Measurements from ENCODE around the gene ATOSA.

ATOSA gene

DNA sequence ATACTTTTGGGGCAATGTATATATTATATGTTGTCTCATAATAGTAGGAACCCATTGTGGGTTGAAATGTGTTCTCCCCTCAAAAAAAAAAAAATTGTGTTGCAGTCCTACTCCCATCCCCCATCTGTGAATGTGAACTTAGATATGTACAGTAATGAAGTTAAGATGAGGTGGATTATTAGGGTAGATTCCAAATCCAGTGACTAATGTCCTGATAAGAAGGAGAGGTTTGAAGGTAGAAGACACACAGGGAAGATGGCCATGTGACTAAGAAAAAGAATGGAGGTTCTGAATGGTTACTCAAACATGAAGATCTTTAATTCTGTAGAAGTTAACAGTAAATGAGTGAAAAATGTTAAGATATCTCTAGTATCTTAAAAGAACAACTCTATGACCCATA is 3.0 kb upstream of the ATOSA start:
- no peak for DNase-seq (ENCODE audit: low read depth in 2 of 2)

DNA sequence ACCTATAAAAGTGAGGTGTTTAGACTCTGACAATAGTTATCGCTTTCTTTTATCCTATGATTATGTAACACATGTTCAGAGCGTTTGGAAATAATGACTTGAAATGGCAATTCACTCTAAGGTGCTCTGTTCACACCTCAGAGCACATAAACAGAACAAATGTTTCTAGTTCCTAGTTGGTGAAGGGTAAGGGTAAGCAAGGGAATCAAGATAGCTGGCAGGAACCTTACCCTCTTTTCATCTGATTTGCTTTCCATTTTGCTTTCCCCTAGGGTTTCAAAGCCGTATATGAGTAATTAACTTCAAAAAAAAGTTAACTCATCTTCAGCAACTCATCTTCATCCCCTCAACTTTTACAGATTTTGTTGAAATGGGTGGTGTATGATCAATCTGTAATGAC is 2.3 kb upstream of the ATOSA start:
- DNase-seq (ENCODE audit: low read depth in 2 of 2) = no peak

DNA sequence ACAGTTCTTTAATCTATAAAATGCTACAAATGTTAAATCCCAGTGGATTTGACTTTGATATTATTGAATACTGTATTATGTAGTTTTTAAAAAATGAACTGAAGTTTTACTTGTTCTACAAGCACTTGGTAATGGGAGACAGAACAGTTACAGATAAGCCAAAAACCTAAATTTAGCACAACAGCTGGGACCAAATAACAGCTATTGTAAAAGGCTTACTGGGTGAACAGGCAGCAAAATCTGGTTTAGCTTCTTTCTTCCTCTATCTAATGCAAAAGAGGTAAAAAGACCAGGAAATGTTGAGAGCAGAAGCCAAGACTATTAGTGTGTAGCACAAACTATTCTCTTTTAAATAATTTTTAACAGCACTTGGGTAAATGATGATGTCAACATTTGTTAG is 1.6 kb upstream of the ATOSA start:
- DNase-seq (ENCODE audit: low read depth in 2 of 2) = no peak

DNA sequence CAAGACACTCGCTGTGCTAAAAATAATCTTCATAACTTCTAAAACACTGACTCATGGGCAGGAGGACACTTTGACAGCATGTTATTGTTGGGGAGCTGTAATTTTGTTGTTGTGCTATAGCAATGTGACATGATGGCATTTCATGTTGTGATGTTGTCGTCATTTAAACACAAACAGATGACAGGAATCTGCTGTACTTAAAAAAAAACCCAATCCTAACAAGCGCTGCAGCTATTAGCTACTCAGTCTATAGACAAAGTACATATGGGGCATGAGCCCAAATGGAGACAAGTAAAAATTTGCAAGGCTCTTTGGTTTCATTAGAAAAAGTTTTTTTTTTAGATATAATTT is 828 bp upstream of the ATOSA start:
- no peak for DNase-seq (ENCODE audit: low read depth in 2 of 2)

DNA sequence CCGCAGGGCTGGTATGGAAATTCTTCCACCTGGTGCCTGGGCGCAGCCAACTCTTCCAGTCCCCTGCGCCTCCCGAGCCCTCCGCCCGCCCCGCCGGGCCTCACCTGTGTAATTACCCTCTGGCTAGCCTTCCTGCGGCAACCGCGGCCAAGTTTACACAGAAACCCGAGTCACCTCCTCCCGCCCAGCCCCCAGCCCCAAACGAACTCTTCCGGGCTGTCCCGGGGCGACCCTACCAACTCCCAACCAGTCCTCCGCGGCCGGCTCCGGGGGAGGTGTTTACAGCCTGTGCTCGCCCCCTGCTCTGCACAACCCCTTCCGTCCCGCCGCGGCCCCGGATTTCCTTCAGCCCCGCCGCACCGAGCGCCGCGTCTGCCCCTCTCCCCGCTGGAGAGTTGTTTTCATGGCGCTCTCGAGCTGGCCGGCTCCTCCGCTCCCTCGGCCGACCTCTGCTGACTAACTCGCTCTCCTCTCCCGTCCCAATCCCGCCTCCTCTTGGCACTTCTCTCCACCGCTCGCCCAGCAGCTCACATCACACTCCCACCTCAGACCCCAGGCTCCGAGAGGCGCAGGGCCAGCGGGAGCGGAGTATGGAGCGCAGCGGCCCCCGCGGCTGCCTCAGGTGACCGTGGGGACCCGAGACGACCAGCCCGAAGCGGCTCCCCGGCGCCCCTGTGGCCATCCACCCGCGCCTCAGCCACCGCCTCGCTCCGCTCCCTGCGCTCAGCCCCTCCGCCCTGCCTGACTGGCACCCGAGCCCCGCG is 538 bp downstream of the ATOSA start:
- peak; percentile 5 to 52 for DNase-seq (ENCODE audit: low read depth in 2 of 2)

DNA sequence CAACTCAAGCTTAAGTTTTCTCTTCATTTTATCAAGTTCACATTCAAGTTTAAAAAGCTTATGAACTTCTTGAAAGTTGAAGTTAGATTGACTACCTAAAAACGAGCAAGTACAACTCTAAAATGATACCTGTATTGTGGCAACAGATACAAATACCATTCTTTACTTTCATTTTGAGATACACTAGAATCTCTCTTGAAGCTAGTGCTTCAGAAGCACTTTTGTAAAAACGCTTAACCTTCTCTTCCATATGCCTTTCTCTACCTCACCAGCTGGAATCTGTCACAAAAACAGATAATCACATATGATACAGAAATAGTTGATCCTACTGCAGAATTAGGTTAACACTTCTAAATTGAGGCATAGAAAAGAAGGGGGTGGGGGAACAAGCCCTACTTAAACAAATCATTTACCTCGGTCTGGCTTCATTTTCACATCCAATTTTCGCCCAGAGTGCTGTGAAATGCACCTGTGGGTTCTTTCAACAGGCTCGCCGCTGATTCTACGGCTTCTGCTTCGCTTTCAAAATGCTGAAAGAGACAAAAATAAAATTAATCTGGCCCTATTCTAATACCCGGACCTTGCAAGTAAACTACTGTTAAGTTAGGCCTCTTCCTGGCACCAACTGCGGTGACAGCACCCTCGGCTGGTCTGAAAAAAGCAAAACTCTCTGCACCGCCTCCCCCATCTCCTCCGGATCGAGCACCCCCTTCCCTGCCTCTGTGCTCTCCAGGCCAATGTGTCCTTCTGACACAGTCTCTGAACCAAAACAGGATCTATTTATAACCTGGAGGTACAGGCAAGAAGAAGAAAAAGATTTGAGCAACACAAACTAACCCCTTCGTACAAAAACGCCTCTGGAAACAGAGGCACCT is 1.4 kb downstream of the ATOSA start:
- peak; percentile 31 to 37 for DNase-seq (ENCODE audit: low read depth in 2 of 2)

DNA sequence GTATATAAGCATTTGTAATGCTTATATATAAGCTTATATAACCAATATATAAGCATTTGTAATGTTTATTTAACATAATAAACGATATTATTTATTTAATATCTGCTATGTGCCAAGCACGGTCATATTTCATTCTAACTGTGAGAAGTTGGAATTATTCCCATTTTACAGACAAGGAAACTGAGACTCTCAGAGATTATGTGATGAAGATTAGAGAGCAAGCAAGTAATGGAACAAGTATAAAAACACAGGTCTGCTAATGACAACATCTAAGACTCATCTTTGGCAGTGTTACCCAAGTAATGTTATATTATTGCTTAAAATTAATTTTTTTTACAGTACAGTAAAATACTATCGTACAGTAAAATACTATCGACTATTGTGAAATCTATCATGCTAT is 4.4 kb downstream of the ATOSA start:
- no peak for DNase-seq (ENCODE audit: low read depth in 2 of 2)

DNA sequence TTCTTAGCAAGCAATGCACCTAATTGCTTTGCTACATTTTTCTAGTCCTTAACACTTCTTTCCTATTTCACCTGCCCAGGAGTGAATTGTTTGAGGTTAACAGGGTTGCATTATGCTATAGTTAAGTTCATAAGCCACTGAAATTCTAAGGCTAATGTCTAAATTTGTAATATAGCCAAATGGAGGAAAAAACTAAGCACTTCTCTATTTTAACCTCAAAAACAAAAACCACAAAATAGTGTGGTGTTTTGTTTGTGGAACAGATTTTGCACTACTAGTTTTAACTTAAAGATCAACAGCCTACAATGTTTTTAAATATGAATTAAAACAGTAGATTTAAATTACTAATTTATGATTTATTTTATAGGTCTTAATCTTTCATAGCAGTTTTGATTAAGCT is 5.5 kb downstream of the ATOSA start:
- no peak for DNase-seq (ENCODE audit: low read depth in 2 of 2)

DNA sequence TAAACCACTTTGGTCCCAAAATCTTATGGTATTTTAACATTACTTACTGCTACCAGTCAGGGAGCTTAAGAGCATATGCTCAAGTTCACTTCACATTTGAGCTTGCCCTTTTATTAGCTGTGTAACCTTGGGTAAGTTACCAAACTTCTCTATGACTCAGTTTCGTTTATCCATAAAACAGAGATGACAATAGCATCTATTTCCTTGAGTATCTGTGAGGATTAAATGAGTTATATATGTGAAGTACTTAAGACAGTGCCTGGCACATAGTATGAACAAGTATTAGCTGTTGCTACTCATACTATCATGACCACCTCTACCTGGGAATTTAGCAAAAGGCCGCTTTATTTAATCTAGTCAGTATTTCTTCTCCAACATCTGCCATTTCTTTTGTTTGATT is 5.9 kb downstream of the ATOSA start:
- no peak for DNase-seq (ENCODE audit: low read depth in 2 of 2)

DNA sequence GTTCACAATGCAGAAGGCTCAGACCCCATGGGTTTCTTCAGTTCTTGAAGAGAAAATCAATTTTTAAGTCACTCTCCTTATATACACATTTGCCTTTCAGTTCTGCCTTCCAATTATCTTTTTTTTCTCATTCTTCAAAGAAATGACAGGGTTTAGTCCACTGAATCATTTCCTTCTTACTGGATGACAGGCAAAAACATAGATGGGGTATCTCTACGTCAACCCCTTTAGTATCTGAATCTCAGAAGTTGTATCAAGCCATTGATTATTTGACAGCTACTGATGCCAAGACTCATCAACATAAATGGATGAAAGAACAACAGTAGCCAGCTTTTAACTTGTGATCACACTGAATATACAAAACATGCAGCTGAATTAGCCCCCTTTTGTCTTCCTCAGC is 6.5 kb downstream of the ATOSA start:
- DNase-seq (ENCODE audit: low read depth in 2 of 2) = no peak

DNA sequence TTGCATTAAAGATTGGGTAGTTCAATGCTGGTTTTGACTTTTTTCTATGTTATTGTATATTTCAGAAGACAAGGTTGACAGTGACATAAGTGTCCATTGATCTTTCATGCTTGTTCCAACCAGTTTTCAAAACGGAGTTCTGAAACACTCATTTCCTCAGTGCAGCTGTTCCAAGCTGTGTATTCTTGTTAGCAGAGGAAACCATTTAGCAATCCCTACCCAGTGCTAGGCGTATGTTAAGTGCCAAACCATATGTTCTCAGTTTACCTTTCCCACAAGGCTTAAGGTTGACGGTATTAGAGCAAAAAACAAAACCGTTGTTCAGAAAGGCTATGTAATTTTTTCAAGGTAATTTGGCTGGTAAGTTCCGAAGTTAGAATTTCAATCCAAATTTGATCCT is 9.1 kb downstream of the ATOSA start:
- no peak for DNase-seq (ENCODE audit: low read depth in 2 of 2)

DNA sequence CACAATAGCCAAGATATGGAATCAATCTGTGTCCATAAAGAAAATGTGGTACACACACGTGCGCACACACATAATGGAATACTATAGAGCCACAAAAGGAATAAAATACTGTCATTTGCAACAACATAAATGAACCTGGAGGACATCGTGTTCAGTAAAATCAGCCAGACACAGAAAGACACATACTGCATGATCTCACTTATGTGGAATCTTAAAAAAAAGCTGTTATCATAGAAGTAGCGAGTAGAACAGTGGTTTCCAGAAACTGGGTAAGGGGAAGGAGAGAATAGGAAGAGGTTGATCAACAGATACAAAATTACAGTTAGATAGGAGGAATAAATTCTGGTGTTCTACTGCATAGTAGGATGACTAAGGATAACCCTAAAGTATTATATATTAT is 11.1 kb downstream of the ATOSA start:
- no peak for DNase-seq (ENCODE audit: low read depth in 2 of 2)

DNA sequence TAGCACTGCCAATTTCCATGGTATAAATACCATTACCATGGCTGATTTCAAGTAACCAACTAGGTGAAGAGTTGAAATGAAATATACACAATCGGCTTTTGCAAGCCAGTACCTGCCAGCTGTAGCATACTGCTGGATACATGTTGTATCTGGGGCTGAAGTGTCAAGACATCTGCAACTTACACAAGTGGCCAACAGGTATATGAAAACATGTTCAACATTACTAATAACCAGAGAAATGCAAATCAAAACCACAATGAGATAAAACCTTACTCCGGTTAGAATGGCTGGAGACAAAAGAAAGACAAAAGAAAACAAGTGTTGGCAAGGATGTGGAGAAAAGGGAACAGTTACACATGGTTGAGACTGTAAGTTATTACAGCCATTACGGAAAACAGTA is 11.6 kb downstream of the ATOSA start:
- DNase-seq (ENCODE audit: low read depth in 2 of 2) = no peak

DNA sequence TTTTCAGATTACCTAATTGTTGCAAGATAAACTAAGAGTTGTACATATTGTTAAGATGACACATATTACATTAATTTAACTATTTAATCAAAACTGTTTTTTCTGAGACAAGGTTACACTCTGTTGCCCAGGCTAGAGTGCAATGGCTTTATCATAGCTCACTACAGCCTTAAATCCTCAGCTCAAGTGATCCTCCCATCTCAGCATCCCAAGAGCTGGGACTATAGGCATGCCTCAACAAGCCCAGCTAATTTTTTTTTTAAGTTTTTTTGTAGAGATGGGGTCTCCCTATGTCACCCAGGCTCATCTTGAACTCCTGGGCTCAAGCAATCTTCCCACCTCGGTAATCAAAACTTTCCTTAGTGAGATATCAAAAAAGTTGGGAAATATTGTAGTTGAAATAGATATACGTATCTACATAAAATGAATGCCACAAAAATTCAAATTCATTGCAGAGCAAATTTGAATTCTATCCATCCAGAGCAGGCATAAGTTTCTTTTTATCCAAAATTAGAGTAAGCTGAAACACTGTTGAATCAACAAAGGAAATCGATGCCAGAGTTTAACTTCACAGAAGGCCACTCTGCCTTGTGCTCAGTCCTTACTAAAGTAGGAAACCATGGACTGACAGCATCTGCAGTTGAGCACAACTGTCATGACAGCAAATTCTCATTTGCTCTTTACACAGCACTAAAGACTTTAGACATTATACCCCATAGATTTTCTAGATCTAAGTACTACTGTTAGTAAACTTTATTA is 15.5 kb downstream of the ATOSA start:
- DNase-seq (ENCODE audit: low read depth in 2 of 2) = no peak

DNA sequence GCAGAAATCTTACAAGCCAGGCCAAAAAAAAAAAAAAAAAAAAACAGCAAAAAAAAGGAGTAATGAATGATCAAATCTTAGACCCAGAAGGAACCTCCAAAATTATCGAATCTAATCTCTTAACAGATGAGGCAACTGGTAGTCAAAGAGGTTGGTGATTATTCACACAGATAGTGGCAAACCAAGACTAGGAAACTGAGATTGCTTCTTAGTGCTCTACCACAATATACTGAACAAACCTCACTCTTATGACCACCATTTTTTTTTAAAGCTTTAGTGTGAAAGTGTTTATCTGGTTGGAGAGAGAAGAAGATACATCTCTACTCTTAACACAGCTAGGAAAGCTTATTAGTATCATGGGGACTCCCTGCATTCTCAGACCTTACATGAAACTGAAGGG is 17.3 kb downstream of the ATOSA start:
- no peak for DNase-seq (ENCODE audit: low read depth in 2 of 2)

DNA sequence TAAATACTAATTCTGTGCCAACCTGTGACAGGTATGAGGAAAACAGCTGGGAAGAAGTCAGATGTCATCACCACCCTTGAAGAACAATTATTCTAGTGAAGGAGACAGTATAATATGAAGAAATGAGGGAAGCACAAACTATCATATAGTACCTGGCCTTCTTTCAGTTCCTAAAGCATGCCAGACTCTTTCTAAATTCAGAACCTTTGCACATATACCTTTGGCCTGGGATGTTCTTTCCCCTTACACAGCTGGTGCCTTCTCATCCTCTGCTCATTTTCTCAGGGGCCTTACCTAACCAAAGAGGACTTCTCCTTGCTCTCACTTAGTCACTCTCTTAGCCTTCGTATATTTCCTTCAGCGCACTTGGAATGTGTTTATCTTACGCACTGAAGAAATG is 19.0 kb downstream of the ATOSA start:
- no peak for DNase-seq (ENCODE audit: low read depth in 2 of 2)

DNA sequence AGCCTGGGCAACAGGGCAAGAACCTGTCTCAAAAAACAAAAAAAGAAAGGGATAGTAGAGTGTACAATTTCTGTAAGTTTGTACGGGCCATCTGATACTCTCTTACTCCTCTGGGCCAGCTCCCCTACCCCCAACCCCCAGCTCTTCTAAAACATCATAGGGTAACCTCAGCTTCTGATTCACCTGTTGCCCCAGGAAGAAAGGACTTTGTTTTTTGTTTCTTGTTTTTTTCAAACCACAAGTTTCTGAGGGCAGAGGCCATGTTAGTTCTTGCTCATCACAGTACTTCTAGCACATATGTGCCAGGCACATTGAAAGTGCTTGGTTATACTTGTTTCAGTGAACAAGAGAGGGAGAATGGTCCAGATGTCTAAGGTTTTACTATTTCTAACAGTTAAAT is 20.2 kb downstream of the ATOSA start:
- no peak for DNase-seq (ENCODE audit: low read depth in 2 of 2)

DNA sequence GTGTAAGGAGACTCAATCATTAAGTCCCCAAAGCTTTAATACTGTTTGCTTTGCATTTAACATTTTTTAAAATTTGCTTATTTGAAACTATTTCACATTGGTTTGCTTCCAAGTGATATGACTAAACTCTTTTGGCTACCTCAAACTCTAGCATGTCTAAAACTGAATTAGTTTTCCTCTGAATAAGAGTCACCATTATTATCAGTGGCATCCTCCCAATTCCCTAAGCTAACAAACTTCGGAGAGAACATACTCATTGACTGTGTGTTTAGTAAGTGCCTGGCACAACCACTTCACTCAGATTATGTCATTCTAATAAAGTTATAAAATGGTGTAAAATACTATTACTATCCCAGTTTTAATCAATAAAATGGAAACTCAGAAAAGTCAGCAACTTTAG is 21.9 kb downstream of the ATOSA start:
- no peak for DNase-seq (ENCODE audit: low read depth in 2 of 2)

DNA sequence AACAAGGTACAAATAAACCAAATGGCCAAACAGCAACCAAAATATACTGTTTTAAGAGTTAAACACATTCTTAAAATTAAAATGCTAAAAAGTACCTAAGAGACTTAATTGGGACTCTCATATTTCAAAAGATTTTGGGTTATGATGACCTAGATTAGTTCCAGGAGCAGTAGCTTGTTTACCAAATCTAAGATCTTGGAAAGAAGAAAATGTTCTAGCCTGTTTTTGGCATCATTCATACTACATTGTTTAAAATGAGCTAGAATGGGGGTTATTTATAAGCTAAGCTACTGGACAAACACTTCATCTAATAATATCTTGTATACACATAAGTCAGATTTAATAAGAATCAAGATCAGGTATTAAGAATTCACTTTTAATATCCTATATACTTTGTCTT is 22.8 kb downstream of the ATOSA start:
- DNase-seq (ENCODE audit: low read depth in 2 of 2) = no peak

DNA sequence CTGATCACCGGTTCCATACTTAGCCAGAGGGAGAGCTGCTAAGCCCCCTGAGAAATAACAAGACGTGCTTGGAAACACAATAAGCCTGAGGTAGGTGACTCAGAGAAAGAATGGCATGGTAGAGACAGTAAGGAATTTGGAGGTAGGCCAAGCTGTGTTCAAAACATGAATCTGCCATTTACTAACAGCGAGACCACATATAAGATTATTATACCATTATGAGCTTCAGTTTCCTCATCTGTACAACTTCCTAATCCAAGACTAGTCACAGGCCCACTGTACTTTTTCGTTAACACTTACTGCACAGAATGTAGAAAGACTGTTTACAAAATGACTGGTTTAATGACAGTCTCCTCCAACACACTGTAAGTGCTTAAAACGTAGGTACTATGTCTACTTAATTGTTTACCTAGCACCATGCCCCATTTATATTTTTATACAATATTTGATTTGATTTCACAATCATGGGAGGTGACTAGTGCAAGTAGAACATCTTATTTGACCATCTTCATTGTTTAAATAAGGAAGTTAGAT is 25.7 kb downstream of the ATOSA start:
- no peak for DNase-seq (ENCODE audit: low read depth in 2 of 2)

DNA sequence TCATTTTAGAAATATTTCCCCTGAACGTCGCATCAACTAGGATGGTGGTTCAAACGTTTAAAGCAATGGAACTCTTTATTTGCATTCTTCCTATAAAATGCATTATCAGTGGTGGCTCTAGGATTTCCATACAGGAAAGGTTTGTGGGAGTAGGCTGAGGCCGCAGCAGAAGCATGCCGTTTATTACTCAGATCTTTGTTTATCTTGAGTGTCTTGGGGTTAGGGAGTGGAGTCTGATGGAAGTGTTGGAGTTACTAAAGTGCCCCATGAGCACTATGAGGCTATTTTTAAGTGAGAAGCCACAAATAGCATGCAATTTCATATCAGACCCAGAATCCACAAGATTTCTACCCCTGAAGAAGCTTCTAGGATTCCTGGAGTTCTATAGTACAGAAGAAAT is 26.2 kb downstream of the ATOSA start:
- DNase-seq (ENCODE audit: low read depth in 2 of 2) = no peak

DNA sequence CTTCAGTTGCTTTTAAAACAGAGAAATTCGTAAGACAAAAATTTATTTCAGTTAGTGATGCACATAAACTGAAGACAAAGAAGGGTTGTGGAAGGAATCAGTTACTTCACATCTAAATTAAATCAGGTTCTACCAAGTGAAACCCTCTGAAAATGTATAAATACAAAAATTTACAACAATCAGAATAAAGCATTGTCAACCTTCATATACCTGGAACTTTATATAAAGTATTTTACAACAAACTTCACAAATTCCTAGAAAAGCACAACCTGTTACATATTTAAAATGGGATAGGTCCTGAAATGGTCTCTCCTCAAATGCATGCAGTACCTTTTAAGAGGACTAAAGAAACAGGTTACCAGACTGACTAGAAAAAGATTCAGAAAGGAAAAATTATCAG is 26.9 kb downstream of the ATOSA start:
- DNase-seq (ENCODE audit: low read depth in 2 of 2) = no peak
